HCT116 (cell line): ENCODE results near the gene CIRBP. TPM values are rescaled to one million over a fixed set of nuclear protein-coding genes. Genes with fewer than 3 reads are reported as not detected.

ENCODE experiments used
- ATAC-seq: fragments of 200-7000 bp; cut with Tn5 transposase; 2 replicates; pipeline ENCODE4 v1.9.1; 2020; ENCODE audit warnings: mild to moderate bottlenecking, moderate library complexity
- BruUV-seq: library from RNA; stranded (reverse); fragments of 400-500 nt; replicated peaks from 2 replicates; lab custom pipeline; 2021; lab: Mats Ljungman, UMichigan
- CTCF ChIA-PET: fragments of 300-600 bp; sonication (Branson Sonifier 250); formaldehyde crosslinking; loops from one replicate; lab custom pipeline; 2021; ENCODE audit warnings: antibody characterized with exemption; lab: Charles Lee
- POLR2A ChIA-PET: fragments of 300-600, 350-600 bp; sonication (Branson Sonifier 250); formaldehyde crosslinking; loops from one replicate; lab custom pipeline; 2021; ENCODE audit warnings: antibody characterized with exemption; lab: Charles Lee
- RAD21 ChIA-PET, 2 experiments: fragments of 300-600 bp; sonication (Branson Sonifier 250); formaldehyde crosslinking; loops; one replicate each; lab custom pipeline; 2023; ENCODE audit warnings: low total read pairs in 2 of 2; ENCODE audit not compliant: uncharacterized antibody in 2 of 2, unreplicated experiment in 2 of 2, low non-redundant PET in 1 of 2; lab: Charles Lee
- DNase-seq: peaks from one replicate; pipeline ENCODE4 v3.0.0-alpha.2; 2010; ENCODE audit warnings: low read depth, low spot score
- H2AFZ ChIP-seq: fragments of 200-600 bp; shearing (Covaris generic), sonication (generic); 2 replicates; pipeline ENCODE4 v1.6.1; 2017; ENCODE audit warnings: low read depth, mixed run types, mixed read lengths, antibody characterized with exemption, low read length; ENCODE audit not compliant: poor library complexity, severe bottlenecking
- H3K27ac ChIP-seq: 2 replicates; pipeline ENCODE4 v1.5.1; 2012; ENCODE audit warnings: low read depth, low read length
- H3K27me3 ChIP-seq: fragments of 200-600 bp; sonication (generic); 2 replicates; pipeline ENCODE4 v1.6.1; 2016; ENCODE audit warnings: mixed run types, low read length, mixed read lengths; ENCODE audit not compliant: insufficient read depth
- H3K36me3 ChIP-seq, 2 experiments: fragments of 200-500 bp in 1 of 2; fragments of 200-600 bp in 1 of 2; sonication (Bioruptor generic) in 1 of 2; sonication (generic) in 1 of 2; 2 replicates each; pipeline versions ENCODE4 v1.5.1 to v1.6.1; 2014 to 2016; ENCODE audit warnings: low read length in 2 of 2, inconsistent platforms in 1 of 2, mixed read lengths in 1 of 2, mixed run types in 1 of 2; ENCODE audit not compliant: insufficient read depth in 2 of 2, control insufficient read depth in 1 of 2
- H3K4me1 ChIP-seq, 2 experiments: fragments of 200-600 bp in 1 of 2; sonication (generic) in 1 of 2; 2 replicates each; pipeline versions ENCODE4 v1.5.1 to v1.6.1; 2012 to 2017; ENCODE audit warnings: low read length in 2 of 2, inconsistent platforms in 1 of 2, mild to moderate bottlenecking in 1 of 2, mixed read lengths in 1 of 2, mixed run types in 1 of 2, moderate library complexity in 1 of 2; ENCODE audit not compliant: insufficient read depth in 2 of 2, control insufficient read depth in 1 of 2
- H3K4me2 ChIP-seq: fragments of 200-600 bp; sonication (generic); 2 replicates; pipeline ENCODE4 v1.6.1; 2017; ENCODE audit warnings: mixed run types, low read length, mixed read lengths
- H3K4me3 ChIP-seq, 2 experiments: fragments of 200-600 bp in 1 of 2; sonication (generic) in 1 of 2; replicated peaks in 1 of 2; 2 replicates each; pipeline ENCODE4 v1.5.1; 2011 to 2016; ENCODE audit warnings: low read length in 2 of 2, control low read depth in 1 of 2, low read depth in 1 of 2, mild to moderate bottlenecking in 1 of 2, mixed read lengths in 1 of 2, mixed run types in 1 of 2
- H3K79me2 ChIP-seq: fragments of 200-600 bp; sonication (generic); 2 replicates; pipeline ENCODE4 v1.6.1; 2017; ENCODE audit warnings: mild to moderate bottlenecking, mixed run types, low read length, moderate library complexity, mixed read lengths; ENCODE audit not compliant: insufficient read depth
- H3K9ac ChIP-seq: fragments of 200-600 bp; sonication (generic); 2 replicates; pipeline ENCODE4 v1.6.1; 2016; ENCODE audit warnings: low read length, mixed read lengths
- H3K9me2 ChIP-seq: fragments of 200-600 bp; sonication (generic), shearing (Covaris generic); 2 replicates; pipeline ENCODE4 v1.6.1; 2017; ENCODE audit warnings: mixed run types, mild to moderate bottlenecking, moderate library complexity; ENCODE audit not compliant: insufficient read depth
- H3K9me3 ChIP-seq, 2 experiments: fragments of 200-500 bp in 1 of 2; fragments of 200-600 bp in 1 of 2; sonication (Bioruptor generic) in 1 of 2; sonication (generic) in 1 of 2; 2 replicates each; pipeline ENCODE4 v1.6.1; 2014 to 2017; ENCODE audit warnings: low read length in 2 of 2, mixed read lengths in 2 of 2, inconsistent platforms in 1 of 2, low read depth in 1 of 2, mild to moderate bottlenecking in 1 of 2, mixed run types in 1 of 2, moderate library complexity in 1 of 2; ENCODE audit not compliant: control insufficient read depth in 1 of 2, insufficient read depth in 1 of 2
- H4K20me1 ChIP-seq: fragments of 200-600 bp; sonication (generic), shearing (Covaris generic); 2 replicates; pipeline ENCODE4 v1.6.1; 2017; ENCODE audit warnings: mixed run types, mild to moderate bottlenecking, moderate library complexity; ENCODE audit not compliant: insufficient read depth
- ATF3 ChIP-seq: IDR thresholded peaks from 2 replicates; pipeline ENCODE4 v1.6.1; 2012
- CBX3 ChIP-seq: IDR thresholded peaks from 2 replicates; pipeline ENCODE4 v1.6.1; 2012; ENCODE audit warnings: low read depth
- CEBPB ChIP-seq: IDR thresholded peaks from 2 replicates; pipeline ENCODE4 v1.6.1; 2012; ENCODE audit warnings: low read depth
- EGR1 ChIP-seq: IDR thresholded peaks from 2 replicates; pipeline ENCODE4 v1.6.1; 2012; ENCODE audit warnings: low read depth
- EZH2 ChIP-seq: fragments of 200-600 bp; sonication (generic); IDR thresholded peaks from 2 replicates; pipeline ENCODE4 v1.6.1; 2017; ENCODE audit warnings: antibody characterized with exemption, mixed run types
- FOSL1 ChIP-seq: IDR thresholded peaks from 2 replicates; pipeline ENCODE4 v1.6.1; 2012; ENCODE audit warnings: low read depth
- JUND ChIP-seq: IDR thresholded peaks from 2 replicates; pipeline ENCODE4 v1.6.1; 2012
- MAX ChIP-seq: IDR thresholded peaks from 2 replicates; pipeline ENCODE4 v1.6.1; 2012
- POLR2AphosphoS5 ChIP-seq: IDR thresholded peaks from 2 replicates; pipeline ENCODE4 v1.6.1; 2011; ENCODE audit warnings: mild to moderate bottlenecking, low read depth, low read length, moderate library complexity
- RAD21 ChIP-seq: IDR thresholded peaks from 2 replicates; pipeline ENCODE4 v1.6.1; 2012; ENCODE audit warnings: low read depth, mild to moderate bottlenecking
- SIN3A ChIP-seq: IDR thresholded peaks from 2 replicates; pipeline ENCODE4 v1.6.1; 2012; ENCODE audit warnings: low read depth
- SP1 ChIP-seq: IDR thresholded peaks from 2 replicates; pipeline ENCODE4 v1.6.1; 2012; ENCODE audit warnings: low read depth
- SRF ChIP-seq: IDR thresholded peaks from 2 replicates; pipeline ENCODE4 v1.6.1; 2012; ENCODE audit warnings: low read depth
- TCF7L2 ChIP-seq: IDR thresholded peaks from 2 replicates; pipeline ENCODE4 v1.7.0; 2011; ENCODE audit warnings: borderline replicate concordance, inconsistent platforms; ENCODE audit not compliant: insufficient read depth, insufficient read length; ENCODE audit errors: extremely low read depth
- YY1 ChIP-seq: IDR thresholded peaks from 2 replicates; pipeline ENCODE4 v1.6.1; 2011; ENCODE audit warnings: low read length, low read depth, moderate library complexity, mild to moderate bottlenecking; ENCODE audit not compliant: insufficient replicate concordance; ENCODE audit errors: extremely low read depth
- ZBTB33 ChIP-seq: IDR thresholded peaks from 2 replicates; pipeline ENCODE4 v1.6.1; 2011; ENCODE audit warnings: mild to moderate bottlenecking, low read length, moderate library complexity; ENCODE audit not compliant: insufficient replicate concordance; ENCODE audit errors: extremely low read depth
- ZFX ChIP-seq: fragments of 450-650 bp; IDR thresholded peaks from 2 replicates; pipeline ENCODE4 v1.6.1; 2017
- ZNF274 ChIP-seq: fragments of 200-500 bp; sonication (Bioruptor generic); IDR thresholded peaks from 2 replicates; pipeline ENCODE4 v1.6.1; 2014; ENCODE audit warnings: mild to moderate bottlenecking, low read depth, low read length, inconsistent platforms
- intact Hi-C: fragments of 100-400 bp; cut with micrococcal nuclease; formaldehyde crosslinking; loops from 2 replicates; pipeline ENCODE4 v1.10.0; 2022
- total RNA-seq: library from RNA; stranded (reverse); gene quantifications from one replicate; pipeline ENCODE4 v1.2.1, GENCODE V29; 2021; ENCODE audit not compliant: unreplicated experiment

The CIRBP gene
- total RNA-seq, 1 experiment from 2014 or later, result 276 TPM

- intact Hi-C loops, result no loop called here
Observed at GRCh38 chr19:1309977-1310852, 41.1 kb downstream of the CIRBP start.

GRCh38 chr19:1310853-1311180, 41.7 kb downstream of the CIRBP start:
- DNase-seq (no peak), ATAC-seq (no peak)
- POLR2A ChIA-PET, result no interaction called here
- intact Hi-C loops, result no loop called here
- Histone ChIP-seq H3K9me3 (no peaks in the 10 kb centered on the region), H2AFZ (no peak overlapping the region), H3K27me3 (no peaks in the 10 kb centered on the region), H4K20me1 (no peaks in the 10 kb centered on the region), H3K36me3 (no peaks in the 10 kb centered on the region), H3K9ac (no peak overlapping the region), H3K4me1 (peaks cover 10 to 28% of the 10 kb centered on the region in 2 experiments), H3K9me2 (no peaks in the 10 kb centered on the region), H3K4me3 (no peak overlapping the region), H3K27ac (no peak overlapping the region), H3K4me2 (no peak overlapping the region), H3K79me2 (no peaks in the 10 kb centered on the region)
- CTCF ChIA-PET, result no interaction called here
- RAD21 ChIA-PET, result no interaction called here
- no TSS peak for BruUV-seq
- no peak for TF ChIP-seq RAD21
- no peak for TF ChIP-seq ZBTB33
- TF ChIP-seq CBX3, result no peak
- TF ChIP-seq JUND, result no peak
- TF ChIP-seq YY1, result no peak
- TF ChIP-seq SRF, result no peak
- TF ChIP-seq TCF7L2, result no peak
- TF ChIP-seq SIN3A, result no peak
- no peak for TF ChIP-seq ZNF274
- no peak for TF ChIP-seq POLR2AphosphoS5
- no peak for TF ChIP-seq ZFX
- no peak for TF ChIP-seq EGR1
- no peak for TF ChIP-seq FOSL1
- no peak for TF ChIP-seq ATF3
- no peak for TF ChIP-seq CEBPB
- no peak for TF ChIP-seq SP1
- TF ChIP-seq MAX, result no peak
- TF ChIP-seq EZH2, result no peak

More at GRCh38 chr19:1309977-1310852, 41.1 kb downstream of the CIRBP start:
- Histone ChIP-seq H3K9me3 (no peaks in the 10 kb centered on the region), H3K9ac (no peak overlapping the region), H3K4me1 (peaks cover 10 to 22% of the 10 kb centered on the region in 2 experiments), H3K4me2 (no peak overlapping the region), H3K9me2 (no peaks in the 10 kb centered on the region), H3K79me2 (no peaks in the 10 kb centered on the region), H3K4me3 (no peak overlapping the region), H3K27ac (no peak overlapping the region), H2AFZ (no peak overlapping the region), H3K36me3 (no peaks in the 10 kb centered on the region), H4K20me1 (no peaks in the 10 kb centered on the region), H3K27me3 (no peaks in the 10 kb centered on the region)
- ChIA-PET CTCF (no interaction called here), RAD21 (no interaction called here), POLR2A (no interaction called here)
- no peak for TF ChIP-seq ZNF274
- TF ChIP-seq POLR2AphosphoS5, result no peak
- TF ChIP-seq ZFX, result no peak
- TF ChIP-seq EZH2, result no peak
- TF ChIP-seq TCF7L2, result no peak
- no peak for TF ChIP-seq JUND
- DNase-seq, result no peak
- BruUV-seq, result no TSS peak
- no peak for ATAC-seq
